Measurements from ENCODE around the gene PLA2G4D.

PLA2G4D gene

GRCh38 chr15:42121021-42121420 lies 26.7 kb upstream of the PLA2G4D start:
- no peak for TF ChIP-seq CTCF (IDR thresholded peaks at IDR 0.05)

GRCh38 chr15:42120285-42120684 lies 25.9 kb upstream of the PLA2G4D start:
- no peak for TF ChIP-seq CTCF (IDR thresholded peaks at IDR 0.05)

GRCh38 chr15:42119446-42119760 lies 25.0 kb upstream of the PLA2G4D start:
- TF ChIP-seq CTCF (IDR thresholded peaks at IDR 0.05): no peak

- TF ChIP-seq CTCF (IDR thresholded peaks at IDR 0.05): no peak
Observed at GRCh38 chr15:42118650-42119445, 24.5 kb upstream of the PLA2G4D start.

- no peak for TF ChIP-seq CTCF (IDR thresholded peaks at IDR 0.05)
Observed at GRCh38 chr15:42111924-42112323, 17.6 kb upstream of the PLA2G4D start.

GRCh38 chr15:42110367-42110766 lies 16.0 kb upstream of the PLA2G4D start:
- TF ChIP-seq CTCF (IDR thresholded peaks at IDR 0.05): no peak

GRCh38 chr15:42108806-42109205 lies 14.4 kb upstream of the PLA2G4D start:
- no peak for TF ChIP-seq CTCF (IDR thresholded peaks at IDR 0.05)

GRCh38 chr15:42108189-42108588 lies 13.8 kb upstream of the PLA2G4D start:
- no peak for TF ChIP-seq CTCF (IDR thresholded peaks at IDR 0.05)

Measured in LNCAP (cell line).